SK-N-SH (cell line): ENCODE results near the gene CFAP92. TPM values are rescaled to one million over a fixed set of nuclear protein-coding genes. Genes with fewer than 3 reads are reported as not detected.

Source experiments
- CTCF ChIA-PET: fragments of 300-600, 350-600 bp; formaldehyde crosslinking; extraction: SDS; loops from one replicate; lab custom pipeline; 2021; lab: Yijun Ruan, JAX
- POLR2A ChIA-PET: fragments of 350-600 bp; sonication (Branson Sonifier 250); formaldehyde crosslinking; extraction: SDS; loops from one replicate; lab custom pipeline; 2020; ENCODE audit warnings: antibody characterized with exemption, inconsistent platforms; lab: Yijun Ruan, JAX
- DNase-seq: peaks from one replicate; pipeline ENCODE4 v3.0.0; 2012
- H2AFZ ChIP-seq: fragments of 200-600 bp; sonication (generic); 2 replicates; pipeline ENCODE4 v1.8.1; 2016; ENCODE audit warnings: antibody characterized with exemption, mild to moderate bottlenecking, low read depth
- H3F3A ChIP-seq: fragments of 200-600 bp; sonication (generic); replicated peaks from 2 replicates; pipeline ENCODE3; 2016; ENCODE audit warnings: antibody characterized with exemption, mild to moderate bottlenecking; ENCODE audit not compliant: insufficient read depth
- H3K27ac ChIP-seq, 2 experiments: fragments of 200-500 bp in 1 of 2; fragments of 200-600 bp in 1 of 2; sonication (Bioruptor generic) in 1 of 2; sonication (generic), shearing (Covaris generic) in 1 of 2; 2 replicates each; pipeline versions ENCODE4 v1.5.1 to v1.6.1; 2014 to 2016; ENCODE audit warnings: low read depth in 2 of 2, inconsistent platforms in 1 of 2, low read length in 1 of 2, mild to moderate bottlenecking in 1 of 2, mixed read lengths in 1 of 2
- H3K27me3 ChIP-seq: fragments of 200-600 bp; sonication (generic), shearing (Covaris generic); 2 replicates; pipeline ENCODE4 v1.6.1; 2016; ENCODE audit warnings: mixed run types; ENCODE audit not compliant: insufficient read depth
- H3K36me3 ChIP-seq, 2 experiments: fragments of 200-500 bp in 1 of 2; fragments of 200-600 bp in 1 of 2; sonication (Bioruptor generic) in 1 of 2; sonication (generic) in 1 of 2; replicated peaks in 1 of 2; 2 replicates each; pipeline versions ENCODE3 to v1.5.1; 2014 to 2016; ENCODE audit warnings: low read length in 1 of 2, mild to moderate bottlenecking in 1 of 2; ENCODE audit not compliant: insufficient read depth in 2 of 2, control insufficient read depth in 1 of 2
- H3K4me1 ChIP-seq, 2 experiments: fragments of 200-500 bp in 1 of 2; fragments of 200-600 bp in 1 of 2; sonication (Bioruptor generic) in 1 of 2; sonication (generic), shearing (Covaris generic) in 1 of 2; 2 replicates each; pipeline versions ENCODE4 v1.5.1 to v1.6.1; 2014 to 2016; ENCODE audit warnings: low read depth in 1 of 2, low read length in 1 of 2, mixed run types in 1 of 2; ENCODE audit not compliant: insufficient read depth in 2 of 2, control insufficient read depth in 1 of 2
- H3K4me2 ChIP-seq: fragments of 200-600 bp; sonication (generic), shearing (Covaris generic); 2 replicates; pipeline ENCODE4 v1.6.1; 2017; ENCODE audit warnings: mixed run types
- H3K4me3 ChIP-seq, 2 experiments: fragments of 200-500 bp in 1 of 2; fragments of 200-600 bp in 1 of 2; sonication (Bioruptor generic) in 1 of 2; sonication (generic), shearing (Covaris generic) in 1 of 2; 2 replicates each; pipeline versions ENCODE4 v1.5.1 to v1.8.1; 2014 to 2016; ENCODE audit warnings: low read depth in 2 of 2, inconsistent platforms in 1 of 2, low read length in 1 of 2, mild to moderate bottlenecking in 1 of 2, mixed read lengths in 1 of 2, moderate library complexity in 1 of 2
- H3K79me2 ChIP-seq: fragments of 200-600 bp; sonication (generic); 2 replicates; pipeline ENCODE4 v1.8.1; 2017; ENCODE audit warnings: mild to moderate bottlenecking; ENCODE audit not compliant: insufficient read depth
- H3K9ac ChIP-seq: fragments of 200-600 bp; sonication (generic); 2 replicates; pipeline ENCODE4 v1.6.1; 2017; ENCODE audit warnings: mixed run types
- H3K9me2 ChIP-seq: fragments of 200-600 bp; sonication (generic); 2 replicates; pipeline ENCODE4 v1.6.1; 2017; ENCODE audit warnings: mixed run types
- H3K9me3 ChIP-seq: fragments of 200-600 bp; sonication (generic); 2 replicates; pipeline ENCODE4 v1.6.1; 2017; ENCODE audit warnings: mixed run types, mild to moderate bottlenecking, moderate library complexity
- H4K20me1 ChIP-seq: fragments of 200-600 bp; sonication (generic); 2 replicates; pipeline ENCODE4 v1.6.1; 2017; ENCODE audit warnings: mild to moderate bottlenecking, mixed run types; ENCODE audit not compliant: insufficient read depth
- CHD2 ChIP-seq: fragments of 150-350 bp; IDR thresholded peaks from 2 replicates; pipeline ENCODE4 v1.6.1; 2018; ENCODE audit warnings: low read length; ENCODE audit not compliant: partially characterized antibody
- EP300 ChIP-seq, 2 experiments: IDR thresholded peaks; 2 replicates each; pipeline versions ENCODE4 v1.4.0 to v1.6.1; 2012; ENCODE audit warnings: borderline replicate concordance in 1 of 2, low read depth in 1 of 2, low read length in 1 of 2
- EZH2phosphoT487 ChIP-seq: fragments of 200-600 bp; sonication (generic); IDR thresholded peaks from 2 replicates; pipeline ENCODE4 v1.6.1; 2017; ENCODE audit warnings: low read depth, mixed run types, mild to moderate bottlenecking, antibody characterized with exemption, moderate library complexity, borderline replicate concordance
- FOSL2 ChIP-seq: IDR thresholded peaks from 2 replicates; pipeline ENCODE4 v1.4.0; 2012; ENCODE audit warnings: low read depth, mild to moderate bottlenecking, moderate library complexity, borderline replicate concordance
- FOXM1 ChIP-seq: IDR thresholded peaks from 2 replicates; pipeline ENCODE4 v1.4.0; 2012; ENCODE audit warnings: low read depth, mild to moderate bottlenecking
- GATA2 ChIP-seq: sonication (generic); formaldehyde crosslinking; IDR thresholded peaks from 2 replicates; pipeline ENCODE4 v1.5.0; 2020; ENCODE audit warnings: mild to moderate bottlenecking, missing genetic modification reagents
- MXI1 ChIP-seq: IDR thresholded peaks from 2 replicates; pipeline ENCODE4 v1.6.1; 2012; ENCODE audit warnings: mild to moderate bottlenecking, low read depth, low read length, improper control_type of control experiment
- NRF1 ChIP-seq: IDR thresholded peaks from 2 replicates; pipeline ENCODE4 v1.6.1; 2012; ENCODE audit warnings: low read depth, mild to moderate bottlenecking, low read length
- RFX5 ChIP-seq: IDR thresholded peaks from 2 replicates; pipeline ENCODE4 v1.6.1; 2012; ENCODE audit warnings: mild to moderate bottlenecking, improper control_type of control experiment, low read length
- TAF1 ChIP-seq: IDR thresholded peaks from 2 replicates; pipeline ENCODE4 v1.6.1; 2012; ENCODE audit warnings: low read depth, mild to moderate bottlenecking, low read length, moderate library complexity, borderline replicate concordance
- TCF12 ChIP-seq: IDR thresholded peaks from 2 replicates; pipeline ENCODE4 v1.4.0; 2012
- WGBS: methylation state at CpG from one replicate; pipeline ENCODE4 v1.1.6; 2017; ENCODE audit warnings: low lambda C conversion rate; 5-methylcytosine and 5-hydroxymethylcytosine counted together
- polyA plus RNA-seq, 3 experiments: library from polyadenylated mRNA; depleted of rRNA; stranded (reverse); fragments of >200 nt; gene quantifications; 2 replicates each; pipeline ENCODE4 v1.2.3, GENCODE V29; 2012
- TF ChIP-seq, protein P1 (sequence below): IDR thresholded peaks from 2 replicates; pipeline ENCODE4 v1.6.1; 2012; ENCODE audit warnings: mild to moderate bottlenecking, low read depth, low read length, moderate library complexity
- TF ChIP-seq, protein P2 (sequence below): IDR thresholded peaks from 2 replicates; pipeline ENCODE4; 2012
- TF ChIP-seq, protein P3 (sequence below): fragments of 200-600 bp; sonication (generic); IDR thresholded peaks from 2 replicates; pipeline ENCODE4 v1.6.1; 2017; ENCODE audit warnings: antibody characterized with exemption, mild to moderate bottlenecking, moderate library complexity

Gene CFAP92
- polyA plus RNA-seq, 1 of the 3 experiments (the other 2 are of a cell fraction) = not detected

DNA sequence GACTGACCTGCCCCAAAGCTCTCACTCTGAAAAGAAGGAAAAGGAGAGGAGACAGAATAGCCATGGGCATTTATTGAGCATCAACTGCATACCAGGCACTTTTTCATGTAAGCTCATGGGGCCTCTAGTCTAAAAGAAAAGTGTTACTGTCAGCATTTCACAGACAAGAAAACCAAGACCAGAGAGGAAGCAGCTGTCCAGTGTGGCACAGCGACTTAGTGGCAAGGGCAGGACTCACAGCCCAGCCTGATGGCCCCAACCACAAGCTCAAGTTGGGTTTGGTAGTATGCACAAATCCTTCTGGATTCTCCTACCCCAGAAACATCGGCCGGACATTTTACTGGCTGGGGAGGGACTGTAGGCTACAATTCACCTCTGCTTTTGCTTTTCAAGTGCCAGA, 13.0 kb upstream of the CFAP92 start:
- POLR2A ChIA-PET = no interaction called here
- 67% methylated on average over 3 of the region's 3 CpGs for WGBS
- no peak overlapping the region for H3K27ac ChIP-seq
- no peaks in the 10 kb centered on the region for H3K9me2 ChIP-seq
- peaks cover 0 to 2% of the 10 kb centered on the region in 2 experiments; a peak in 1 of 4 replicates for H3K4me1 ChIP-seq
- CTCF ChIA-PET = interaction anchor here (1.4 to 2.8 kb wide), 3 partner anchors 9 to 46 kb away, joined by 6 to 13 read pairs (median 13); no protein-coding TSS in a partner anchor
- H3K4me2 ChIP-seq = no peak overlapping the region
- H3K27me3 ChIP-seq = peaks cover 26% of the 10 kb centered on the region
- H3K9me3 ChIP-seq = no peaks in the 10 kb centered on the region
- H3K9ac ChIP-seq = no peak overlapping the region
- H4K20me1 ChIP-seq = no peaks in the 10 kb centered on the region
- no peaks in the 10 kb centered on the region for H3K36me3 ChIP-seq
- DNase-seq = no peak
- no peak for TF ChIP-seq CHD2
- no peak for TF ChIP-seq MXI1
- TF ChIP-seq FOXM1 = no peak
- TF ChIP-seq EP300 (IDR thresholded peaks at IDR 0.05; ENCODE audit: borderline replicate concordance in 1 of 2, low read depth in 1 of 2, low read length in 1 of 2) = no peak
- TF ChIP-seq, protein P1, sequence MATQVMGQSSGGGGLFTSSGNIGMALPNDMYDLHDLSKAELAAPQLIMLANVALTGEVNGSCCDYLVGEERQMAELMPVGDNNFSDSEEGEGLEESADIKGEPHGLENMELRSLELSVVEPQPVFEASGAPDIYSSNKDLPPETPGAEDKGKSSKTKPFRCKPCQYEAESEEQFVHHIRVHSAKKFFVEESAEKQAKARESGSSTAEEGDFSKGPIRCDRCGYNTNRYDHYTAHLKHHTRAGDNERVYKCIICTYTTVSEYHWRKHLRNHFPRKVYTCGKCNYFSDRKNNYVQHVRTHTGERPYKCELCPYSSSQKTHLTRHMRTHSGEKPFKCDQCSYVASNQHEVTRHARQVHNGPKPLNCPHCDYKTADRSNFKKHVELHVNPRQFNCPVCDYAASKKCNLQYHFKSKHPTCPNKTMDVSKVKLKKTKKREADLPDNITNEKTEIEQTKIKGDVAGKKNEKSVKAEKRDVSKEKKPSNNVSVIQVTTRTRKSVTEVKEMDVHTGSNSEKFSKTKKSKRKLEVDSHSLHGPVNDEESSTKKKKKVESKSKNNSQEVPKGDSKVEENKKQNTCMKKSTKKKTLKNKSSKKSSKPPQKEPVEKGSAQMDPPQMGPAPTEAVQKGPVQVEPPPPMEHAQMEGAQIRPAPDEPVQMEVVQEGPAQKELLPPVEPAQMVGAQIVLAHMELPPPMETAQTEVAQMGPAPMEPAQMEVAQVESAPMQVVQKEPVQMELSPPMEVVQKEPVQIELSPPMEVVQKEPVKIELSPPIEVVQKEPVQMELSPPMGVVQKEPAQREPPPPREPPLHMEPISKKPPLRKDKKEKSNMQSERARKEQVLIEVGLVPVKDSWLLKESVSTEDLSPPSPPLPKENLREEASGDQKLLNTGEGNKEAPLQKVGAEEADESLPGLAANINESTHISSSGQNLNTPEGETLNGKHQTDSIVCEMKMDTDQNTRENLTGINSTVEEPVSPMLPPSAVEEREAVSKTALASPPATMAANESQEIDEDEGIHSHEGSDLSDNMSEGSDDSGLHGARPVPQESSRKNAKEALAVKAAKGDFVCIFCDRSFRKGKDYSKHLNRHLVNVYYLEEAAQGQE = no peak
- TF ChIP-seq TCF12 = no peak
- TF ChIP-seq FOSL2 = no peak
- TF ChIP-seq, protein P2, sequence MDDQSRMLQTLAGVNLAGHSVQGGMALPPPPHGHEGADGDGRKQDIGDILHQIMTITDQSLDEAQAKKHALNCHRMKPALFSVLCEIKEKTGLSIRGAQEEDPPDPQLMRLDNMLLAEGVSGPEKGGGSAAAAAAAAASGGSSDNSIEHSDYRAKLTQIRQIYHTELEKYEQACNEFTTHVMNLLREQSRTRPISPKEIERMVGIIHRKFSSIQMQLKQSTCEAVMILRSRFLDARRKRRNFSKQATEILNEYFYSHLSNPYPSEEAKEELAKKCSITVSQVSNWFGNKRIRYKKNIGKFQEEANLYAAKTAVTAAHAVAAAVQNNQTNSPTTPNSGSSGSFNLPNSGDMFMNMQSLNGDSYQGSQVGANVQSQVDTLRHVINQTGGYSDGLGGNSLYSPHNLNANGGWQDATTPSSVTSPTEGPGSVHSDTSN = no peak
- no peak for TF ChIP-seq GATA2 (CRISPR knock-in tag)
- TF ChIP-seq TAF1 = no peak
- H3F3A ChIP-seq = no peaks in the 10 kb centered on the region
- no peak overlapping the region for H2AFZ ChIP-seq
- H3K4me3 ChIP-seq = no peak overlapping the region
- H3K79me2 ChIP-seq = no peaks in the 10 kb centered on the region

DNA sequence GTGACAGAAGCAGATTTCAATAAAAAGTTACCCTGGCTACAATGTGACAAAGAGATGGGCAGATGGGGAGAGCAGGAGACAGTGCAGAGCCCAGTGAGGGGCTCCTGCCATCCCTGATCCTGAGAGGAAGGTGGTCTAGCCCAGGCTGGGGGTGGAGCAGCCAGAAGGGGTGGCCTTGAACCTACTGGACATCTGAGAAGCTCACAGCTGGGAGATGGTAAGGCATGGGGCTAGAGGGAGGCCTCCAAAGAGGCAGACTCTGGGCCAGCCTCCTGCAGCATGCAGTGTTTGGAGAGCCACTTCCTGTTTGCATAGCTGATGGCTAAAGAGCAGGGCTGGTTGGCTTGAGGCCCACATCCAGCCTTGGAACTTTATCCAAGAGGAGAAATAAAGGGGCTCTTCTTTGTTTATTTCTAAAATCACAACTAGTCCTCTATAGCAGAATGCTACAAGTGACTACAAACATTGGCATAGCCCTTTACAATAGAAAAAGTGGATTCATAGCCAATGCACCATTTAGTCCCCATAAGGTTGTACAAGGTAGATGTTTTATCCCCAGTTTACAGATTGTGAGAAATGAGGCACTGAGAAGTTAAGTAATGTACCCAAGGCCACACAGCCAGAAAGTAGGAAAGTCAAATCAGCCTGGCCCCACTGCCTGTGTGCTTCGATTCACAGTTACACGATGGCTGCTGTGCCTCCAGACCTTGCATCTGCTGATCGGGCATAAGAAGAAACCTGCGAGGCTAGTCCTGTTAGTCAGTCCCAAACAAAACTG, 11.8 kb upstream of the CFAP92 start:
- Histone ChIP-seq H3K4me3 (no peak overlapping the region), H3K4me2 (no peak overlapping the region), H3K27ac (no peak overlapping the region), H3K27me3 (peaks cover 37% of the 10 kb centered on the region), H3K9me2 (no peaks in the 10 kb centered on the region), H2AFZ (no peak overlapping the region), H3K36me3 (no peaks in the 10 kb centered on the region), H3K4me1 (peaks cover 0 to 2% of the 10 kb centered on the region in 2 experiments; a peak in 1 of 4 replicates), H3F3A (no peaks in the 10 kb centered on the region), H4K20me1 (no peaks in the 10 kb centered on the region), H3K9ac (no peak overlapping the region), H3K9me3 (no peaks in the 10 kb centered on the region), H3K79me2 (no peaks in the 10 kb centered on the region)
- TF ChIP-seq RFX5 (no peak), NRF1 (no peak), EZH2phosphoT487 (no peak), FOSL2 (no peak)
- TF ChIP-seq, protein P2 = no peak
- TF ChIP-seq, protein P3, sequence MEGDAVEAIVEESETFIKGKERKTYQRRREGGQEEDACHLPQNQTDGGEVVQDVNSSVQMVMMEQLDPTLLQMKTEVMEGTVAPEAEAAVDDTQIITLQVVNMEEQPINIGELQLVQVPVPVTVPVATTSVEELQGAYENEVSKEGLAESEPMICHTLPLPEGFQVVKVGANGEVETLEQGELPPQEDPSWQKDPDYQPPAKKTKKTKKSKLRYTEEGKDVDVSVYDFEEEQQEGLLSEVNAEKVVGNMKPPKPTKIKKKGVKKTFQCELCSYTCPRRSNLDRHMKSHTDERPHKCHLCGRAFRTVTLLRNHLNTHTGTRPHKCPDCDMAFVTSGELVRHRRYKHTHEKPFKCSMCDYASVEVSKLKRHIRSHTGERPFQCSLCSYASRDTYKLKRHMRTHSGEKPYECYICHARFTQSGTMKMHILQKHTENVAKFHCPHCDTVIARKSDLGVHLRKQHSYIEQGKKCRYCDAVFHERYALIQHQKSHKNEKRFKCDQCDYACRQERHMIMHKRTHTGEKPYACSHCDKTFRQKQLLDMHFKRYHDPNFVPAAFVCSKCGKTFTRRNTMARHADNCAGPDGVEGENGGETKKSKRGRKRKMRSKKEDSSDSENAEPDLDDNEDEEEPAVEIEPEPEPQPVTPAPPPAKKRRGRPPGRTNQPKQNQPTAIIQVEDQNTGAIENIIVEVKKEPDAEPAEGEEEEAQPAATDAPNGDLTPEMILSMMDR = no peak
- POLR2A ChIA-PET = no interaction called here
- DNase-seq = no peak
- CTCF ChIA-PET = interaction anchor here (1.4 to 3.3 kb wide), 5 partner anchors 11 to 47 kb away, joined by 6 to 22 read pairs (median 13); no protein-coding TSS in a partner anchor
- WGBS = 86% methylated on average over 4 of the region's 4 CpGs
